Breast epithelium (tissue), 4 donors: ENCODE results near the gene PLXNA3. TPM values are rescaled to one million over a fixed set of nuclear protein-coding genes. Genes with fewer than 3 reads are reported as not detected.

Source experiments
- DNase-seq, 2 donors: peaks; one replicate each; pipeline ENCODE4 v3.0.0-alpha.2; 2019; ENCODE audit warnings: low spot score in 2 of 2
- H3K27ac ChIP-seq, 2 donors: fragments of 200-600 bp; sonication (generic) in 1 of 2; one replicate each; pipeline ENCODE4 v1.5.1; 2016 to 2019; ENCODE audit warnings: mild to moderate bottlenecking in 1 of 2
- H3K27me3 ChIP-seq, 2 donors: fragments of 200-600 bp; sonication (generic) in 1 of 2; one replicate each; pipeline versions ENCODE4 v1.5.1 to v1.6.0; 2017 to 2019; ENCODE audit warnings: control low read depth in 1 of 2, mild to moderate bottlenecking in 1 of 2
- H3K36me3 ChIP-seq: fragments of 200-600 bp; one replicate; pipeline ENCODE4 v1.5.1; 2019
- H3K4me1 ChIP-seq, 2 donors: fragments of 200-600 bp; sonication (generic); one replicate each; pipeline ENCODE4 v1.5.1; 2016 to 2019; ENCODE audit warnings: control low read depth in 1 of 2
- H3K4me3 ChIP-seq, 3 donors: fragments of 200-600 bp; sonication (generic); 1 replicate in 2 of 3; 2 replicates in 1 of 3; pipeline ENCODE4 v1.5.1; 2016 to 2019; ENCODE audit warnings: mild to moderate bottlenecking in 3 of 3, moderate library complexity in 2 of 3
- H3K9me3 ChIP-seq, 2 donors: fragments of 200-600 bp; sonication (generic) in 1 of 2; one replicate each; pipeline ENCODE4 v1.5.1; 2016 to 2019; ENCODE audit warnings: control low read depth in 1 of 2
- POLR2A ChIP-seq: fragments of 450-650 bp; IDR thresholded peaks from one replicate; pipeline ENCODE4 v1.6.1; 2016; ENCODE audit warnings: antibody characterized with exemption, mild to moderate bottlenecking, moderate library complexity
- POLR2AphosphoS5 ChIP-seq, 3 donors: sonication (generic); formaldehyde crosslinking; IDR thresholded peaks; one replicate each; pipeline ENCODE4 v1.6.1; 2017; ENCODE audit warnings: antibody characterized with exemption in 3 of 3
- intact Hi-C: fragments of 100-400 bp; cut with DNase I; formaldehyde crosslinking; loops from one replicate; pipeline ENCODE4 v1.15.1; 2023; ENCODE audit warnings: low total_unique reads
- total RNA-seq, 3 donors: library from RNA; depleted of rRNA; stranded (reverse); fragments of >200 nt; gene quantifications; one replicate each; pipeline ENCODE4 v1.1.0, GENCODE V29; 2016
- TF ChIP-seq, protein P1 (sequence below), 3 donors: fragments of 450-650 bp; IDR thresholded peaks; one replicate each; pipeline ENCODE4 v1.5.1; 2016 to 2017; ENCODE audit warnings: antibody characterized with exemption in 3 of 3, mild to moderate bottlenecking in 3 of 3, moderate library complexity in 3 of 3

The PLXNA3 gene
- total RNA-seq, 3 donors from 2014 or later = 6.1 to 10.8 (median 10.1) TPM

GRCh38 chrX:154466907-154467306 is 8.8 kb downstream of the PLXNA3 start:
- no peaks in the 10 kb centered on the region for H3K36me3 ChIP-seq
- no peaks in the 10 kb centered on the region for H3K4me1 ChIP-seq
- DNase-seq = no peak
- intact Hi-C loops = no loop called here
- peaks cover 0 to 3% of the 10 kb centered on the region in 2 donors for H3K9me3 ChIP-seq
- H3K27me3 ChIP-seq = peaks cover 0 to 29% of the 10 kb centered on the region in 2 donors
- TF ChIP-seq POLR2AphosphoS5 (IDR thresholded peaks at IDR 0.05) (no peak), POLR2A (no peak)
- TF ChIP-seq, protein P1, sequence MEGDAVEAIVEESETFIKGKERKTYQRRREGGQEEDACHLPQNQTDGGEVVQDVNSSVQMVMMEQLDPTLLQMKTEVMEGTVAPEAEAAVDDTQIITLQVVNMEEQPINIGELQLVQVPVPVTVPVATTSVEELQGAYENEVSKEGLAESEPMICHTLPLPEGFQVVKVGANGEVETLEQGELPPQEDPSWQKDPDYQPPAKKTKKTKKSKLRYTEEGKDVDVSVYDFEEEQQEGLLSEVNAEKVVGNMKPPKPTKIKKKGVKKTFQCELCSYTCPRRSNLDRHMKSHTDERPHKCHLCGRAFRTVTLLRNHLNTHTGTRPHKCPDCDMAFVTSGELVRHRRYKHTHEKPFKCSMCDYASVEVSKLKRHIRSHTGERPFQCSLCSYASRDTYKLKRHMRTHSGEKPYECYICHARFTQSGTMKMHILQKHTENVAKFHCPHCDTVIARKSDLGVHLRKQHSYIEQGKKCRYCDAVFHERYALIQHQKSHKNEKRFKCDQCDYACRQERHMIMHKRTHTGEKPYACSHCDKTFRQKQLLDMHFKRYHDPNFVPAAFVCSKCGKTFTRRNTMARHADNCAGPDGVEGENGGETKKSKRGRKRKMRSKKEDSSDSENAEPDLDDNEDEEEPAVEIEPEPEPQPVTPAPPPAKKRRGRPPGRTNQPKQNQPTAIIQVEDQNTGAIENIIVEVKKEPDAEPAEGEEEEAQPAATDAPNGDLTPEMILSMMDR (IDR thresholded peaks at IDR 0.05) = no peak
- H3K27ac ChIP-seq = no peak overlapping the region
- H3K4me3 ChIP-seq = no peak overlapping the region

DNA sequence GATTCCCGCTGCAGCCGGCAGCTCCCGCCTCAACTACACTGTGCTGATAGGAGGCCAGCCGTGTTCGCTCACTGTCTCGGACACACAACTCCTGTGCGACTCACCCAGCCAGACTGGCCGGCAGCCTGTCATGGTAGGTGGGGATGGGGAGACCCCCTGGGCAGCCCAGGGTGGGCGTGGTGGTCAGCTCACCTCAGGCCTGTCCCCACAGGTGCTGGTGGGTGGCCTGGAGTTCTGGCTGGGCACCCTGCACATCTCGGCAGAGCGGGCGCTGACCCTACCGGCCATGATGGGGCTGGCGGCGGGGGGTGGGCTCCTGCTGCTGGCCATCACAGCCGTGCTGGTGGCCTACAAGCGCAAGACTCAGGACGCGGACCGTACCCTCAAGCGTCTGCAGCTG is 9.5 kb downstream of the PLXNA3 start:
- H3K9me3 ChIP-seq = peaks cover 0 to 3% of the 10 kb centered on the region in 2 donors
- peaks cover 0 to 33% of the 10 kb centered on the region in 2 donors for H3K27me3 ChIP-seq
- no peaks in the 10 kb centered on the region for H3K36me3 ChIP-seq
- no peaks in the 10 kb centered on the region for H3K4me1 ChIP-seq
- intact Hi-C loops = no loop called here
- no peak for DNase-seq
- H3K4me3 ChIP-seq = no peak overlapping the region
- H3K27ac ChIP-seq = no peak overlapping the region
- TF ChIP-seq, protein P1 (IDR thresholded peaks at IDR 0.05) = no peak
- no peak for TF ChIP-seq POLR2A
- no peak for TF ChIP-seq POLR2AphosphoS5 (IDR thresholded peaks at IDR 0.05)

DNA sequence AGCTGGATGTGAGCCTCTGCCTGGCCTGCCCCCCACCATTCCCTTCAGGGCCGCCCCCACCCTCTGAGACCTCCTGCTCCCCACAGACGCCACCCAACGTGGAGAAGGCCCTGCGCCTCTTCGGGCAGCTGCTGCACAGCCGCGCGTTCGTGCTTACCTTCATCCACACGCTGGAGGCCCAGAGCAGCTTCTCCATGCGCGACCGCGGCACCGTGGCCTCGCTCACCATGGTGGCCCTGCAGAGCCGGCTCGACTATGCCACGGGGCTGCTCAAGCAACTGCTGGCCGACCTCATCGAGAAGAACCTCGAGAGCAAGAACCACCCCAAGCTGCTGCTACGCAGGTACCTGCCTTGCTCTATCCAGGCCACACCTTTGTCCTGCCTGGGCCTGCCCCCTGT is 10.1 kb downstream of the PLXNA3 start:
- intact Hi-C loops = no loop called here
- no peak overlapping the region for H3K27ac ChIP-seq
- no peak overlapping the region for H3K4me3 ChIP-seq
- peaks cover 0 to 36% of the 10 kb centered on the region in 2 donors for H3K27me3 ChIP-seq
- no peaks in the 10 kb centered on the region for H3K4me1 ChIP-seq
- no peaks in the 10 kb centered on the region for H3K36me3 ChIP-seq
- peaks cover 0 to 3% of the 10 kb centered on the region in 2 donors for H3K9me3 ChIP-seq
- TF ChIP-seq, protein P1 (IDR thresholded peaks at IDR 0.05) = no peak
- no peak for TF ChIP-seq POLR2AphosphoS5 (IDR thresholded peaks at IDR 0.05)
- TF ChIP-seq POLR2A = no peak
- DNase-seq = no peak

- TF ChIP-seq, protein P1 (IDR thresholded peaks at IDR 0.05) = no peak
- TF ChIP-seq POLR2A = no peak
- no peak for TF ChIP-seq POLR2AphosphoS5 (IDR thresholded peaks at IDR 0.05)
- intact Hi-C loops = no loop called here
- no peak for DNase-seq
Measured at GRCh38 chrX:154469114-154469513, 11.0 kb downstream of the PLXNA3 start.

DNA sequence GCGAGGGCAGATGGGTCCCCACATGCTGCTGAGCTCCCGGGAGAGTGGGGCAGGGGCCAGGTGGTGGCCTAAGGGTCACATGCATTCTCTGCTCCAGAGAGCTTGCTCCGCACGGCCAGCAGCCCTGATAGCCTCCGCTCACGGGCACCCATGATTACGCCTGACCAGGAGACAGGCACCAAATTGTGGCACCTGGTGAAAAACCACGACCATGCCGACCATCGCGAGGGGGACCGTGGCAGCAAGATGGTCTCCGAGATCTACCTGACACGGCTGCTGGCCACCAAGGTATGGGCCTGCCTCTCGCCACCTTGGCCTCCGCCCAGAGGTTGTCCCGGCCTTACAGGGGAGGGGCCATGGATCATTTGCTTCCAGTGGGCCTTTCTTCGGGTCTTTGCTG is 11.8 kb downstream of the PLXNA3 start:
- no peaks in the 10 kb centered on the region for H3K36me3 ChIP-seq
- H3K4me1 ChIP-seq = no peaks in the 10 kb centered on the region
- H3K4me3 ChIP-seq = no peak overlapping the region
- H3K27ac ChIP-seq = no peak overlapping the region
- peaks cover 0 to 27% of the 10 kb centered on the region in 2 donors for H3K27me3 ChIP-seq
- H3K9me3 ChIP-seq = peaks cover 0 to 1% of the 10 kb centered on the region in 2 donors
- TF ChIP-seq POLR2A (no peak), POLR2AphosphoS5 (IDR thresholded peaks at IDR 0.05) (no peak)
- TF ChIP-seq, protein P1 (IDR thresholded peaks at IDR 0.05) = no peak
- intact Hi-C loops = no loop called here
- DNase-seq = no peak

More at GRCh38 chrX:154469114-154469513, 11.0 kb downstream of the PLXNA3 start:
- Histone ChIP-seq H3K27me3 (peaks cover 0 to 32% of the 10 kb centered on the region in 2 donors), H3K4me3 (no peak overlapping the region), H3K9me3 (peaks cover 0 to 3% of the 10 kb centered on the region in 2 donors), H3K27ac (no peak overlapping the region), H3K36me3 (no peaks in the 10 kb centered on the region), H3K4me1 (no peaks in the 10 kb centered on the region)
